ENCODE measurements around the gene STX7.

Gene STX7

GRCh38 chr6:132458887-132459604, 53.9 kb downstream of the STX7 start:
- no peak overlapping the region for H3K4me3 ChIP-seq (ENCODE audit: low read depth, low read length)
- no peak for DNase-seq (ENCODE audit: low read depth)
- no peak for TF ChIP-seq CTCF (conservative IDR thresholded peaks at IDR 0.05; ENCODE audit: low read depth, low read length)

- no peak overlapping the region for H3K4me3 ChIP-seq (ENCODE audit: low read depth, low read length)
- DNase-seq (ENCODE audit: low read depth): no peak
- peak; percentile 11 for TF ChIP-seq CTCF (conservative IDR thresholded peaks at IDR 0.05; ENCODE audit: low read depth, low read length)
These were observed 56.2 kb downstream of the STX7 start for GRCh38 chr6:132456700-132457143.

GRCh38 chr6:132446855-132447241, 66.1 kb downstream of the STX7 start:
- H3K4me3 ChIP-seq (ENCODE audit: low read depth, low read length): no peak overlapping the region
- DNase-seq (ENCODE audit: low read depth): no peak
- no peak for TF ChIP-seq CTCF (conservative IDR thresholded peaks at IDR 0.05; ENCODE audit: low read depth, low read length)

GRCh38 chr6:132446141-132446854, 66.6 kb downstream of the STX7 start:
- H3K4me3 ChIP-seq (ENCODE audit: low read depth, low read length): no peak overlapping the region
- peak; percentile 17 for DNase-seq (ENCODE audit: low read depth)
- TF ChIP-seq CTCF (conservative IDR thresholded peaks at IDR 0.05; ENCODE audit: low read depth, low read length): no peak

GRCh38 chr6:132445201-132445951, 67.5 kb downstream of the STX7 start:
- H3K4me3 ChIP-seq (ENCODE audit: low read depth, low read length): no peak overlapping the region
- peak; percentile 84 for DNase-seq (ENCODE audit: low read depth)

GRCh38 chr6:132443206-132443605, 69.7 kb downstream of the STX7 start:
- H3K4me3 ChIP-seq (ENCODE audit: low read depth, low read length): no peak overlapping the region
- no peak for TF ChIP-seq CTCF (conservative IDR thresholded peaks at IDR 0.05; ENCODE audit: low read depth, low read length)
- peak; percentile 57 for DNase-seq (ENCODE audit: low read depth)

More at GRCh38 chr6:132445201-132445951, 67.5 kb downstream of the STX7 start:
- no peak for TF ChIP-seq CTCF (conservative IDR thresholded peaks at IDR 0.05; ENCODE audit: low read depth, low read length)
